GM18498 (cell line): Measurements from ENCODE around the gene WBP2.
"Not testable (repeated sequence)": the region's sequence is repeated elsewhere in the genome, so short reads cannot be mapped to it uniquely, and the experiment has no call there.

ENCODE experiments used
- ATAC-seq: cut with Tn5 transposase; IDR thresholded peaks from one replicate; pipeline ENCODE4 v1.9.1; 2021; ENCODE audit warnings: mild to moderate bottlenecking, moderate library complexity; ENCODE audit not compliant: unreplicated experiment

The WBP2 gene

GRCh38 chr17:75869282-75870141 is 14.4 kb upstream of the WBP2 start:
- no peak for ATAC-seq

- ATAC-seq, result not testable (repeated sequence)
These were observed 13.7 kb upstream of the WBP2 start for GRCh38 chr17:75868730-75869281.

GRCh38 chr17:75865404-75866188 is 10.5 kb upstream of the WBP2 start:
- not testable (repeated sequence) for ATAC-seq

- peak; percentile 23 for ATAC-seq
These were observed 9.8 kb upstream of the WBP2 start for GRCh38 chr17:75864887-75865286.

GRCh38 chr17:75864448-75864871 is 9.3 kb upstream of the WBP2 start:
- peak; percentile 78 for ATAC-seq

- no peak for ATAC-seq
These were observed 6.8 kb upstream of the WBP2 start for GRCh38 chr17:75861927-75862317.

- not testable (repeated sequence) for ATAC-seq
These were observed 4.2 kb upstream of the WBP2 start for GRCh38 chr17:75859358-75859757.

GRCh38 chr17:75856062-75856756 is 1.1 kb upstream of the WBP2 start:
- ATAC-seq, result no peak

GRCh38 chr17:75854881-75855309 is 240 bp downstream of the WBP2 start:
- ATAC-seq, result peak; percentile 2

GRCh38 chr17:75854101-75854748 is 910 bp downstream of the WBP2 start:
- no peak for ATAC-seq

- ATAC-seq, result no peak
These were observed 1.7 kb downstream of the WBP2 start for GRCh38 chr17:75853433-75853832.

- ATAC-seq, result not testable (repeated sequence)
These were observed 3.5 kb downstream of the WBP2 start for GRCh38 chr17:75851693-75851991.

GRCh38 chr17:75850928-75851692 is 4.0 kb downstream of the WBP2 start:
- no peak for ATAC-seq

GRCh38 chr17:75849724-75850123 is 5.4 kb downstream of the WBP2 start:
- ATAC-seq, result no peak

GRCh38 chr17:75849279-75849646 is 5.9 kb downstream of the WBP2 start:
- no peak for ATAC-seq

- ATAC-seq, result no peak
These were observed 6.4 kb downstream of the WBP2 start for GRCh38 chr17:75848523-75849278.

GRCh38 chr17:75847614-75848522 is 7.3 kb downstream of the WBP2 start:
- no peak for ATAC-seq
